Dermis microvascular lymphatic vessel endothelial cell (primary cell): ENCODE results near the gene LCP2. TPM values are rescaled to one million over a fixed set of nuclear protein-coding genes. Genes with fewer than 3 reads are reported as not detected.
A peak's percentile ranks its signal among the peaks of the same experiment; 100 is the strongest.

Source experiments
- DNase-seq, 2 donors: peaks; one replicate each; pipeline versions ENCODE4 v3.0.0 to v3.0.0-alpha.2; 2010; ENCODE audit warnings: low read depth in 2 of 2
- total RNA-seq: library from RNA; depleted of rRNA; stranded (reverse); fragments of >200 nt; gene quantifications from 2 replicates; pipeline ENCODE4 v1.2.1, GENCODE V29; 2014

The LCP2 gene
- total RNA-seq, 1 donor from 2014 or later = 0.26 TPM

- DNase-seq = no peak
Observed at GRCh38 chr5:170296036-170296934, 1.3 kb downstream of the LCP2 start.

DNA sequence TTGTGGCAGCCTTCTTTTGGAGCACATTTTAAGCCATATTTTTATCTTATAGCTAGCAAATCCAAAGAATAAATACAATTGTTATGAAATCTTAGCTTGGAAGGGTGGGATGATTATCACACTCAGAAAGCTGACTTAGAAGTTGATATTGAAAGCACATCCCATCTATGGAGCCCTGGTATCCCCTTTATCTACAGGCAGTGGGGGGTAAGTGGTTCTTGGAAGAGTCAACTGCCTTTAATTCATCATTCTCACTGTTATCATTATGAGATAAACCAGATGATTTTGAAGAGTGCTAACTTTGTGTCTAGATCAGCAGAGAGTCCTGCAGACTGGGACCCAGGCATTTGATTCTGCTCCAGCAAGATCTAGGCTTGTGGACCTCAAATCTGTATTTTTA is 3.0 kb downstream of the LCP2 start:
- DNase-seq = no peak

DNA sequence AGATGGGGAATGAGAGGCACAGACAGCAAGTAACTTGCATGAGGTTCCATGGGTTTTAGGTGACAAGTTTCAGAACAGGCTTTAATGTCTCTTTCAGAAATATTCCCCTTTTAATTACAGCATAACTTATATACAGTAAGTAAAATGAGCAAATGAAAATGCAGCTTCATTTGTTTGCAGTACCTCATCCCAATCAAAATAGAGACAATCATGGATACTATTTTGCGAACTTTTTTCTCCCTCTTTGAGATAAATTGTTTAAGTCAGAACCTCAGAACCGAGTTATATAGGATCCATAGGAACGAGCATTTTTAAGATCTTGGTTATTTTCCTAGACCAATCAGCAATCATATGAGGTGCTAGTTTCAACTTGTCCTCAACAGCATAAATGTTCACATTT is 3.5 kb downstream of the LCP2 start:
- no peak for DNase-seq

GRCh38 chr5:170293273-170293672 is 4.3 kb downstream of the LCP2 start:
- DNase-seq = no peak

- DNase-seq = no peak
Observed at GRCh38 chr5:170292179-170293104, 5.1 kb downstream of the LCP2 start.

GRCh38 chr5:170290498-170290897 is 7.1 kb downstream of the LCP2 start:
- no peak for DNase-seq

DNA sequence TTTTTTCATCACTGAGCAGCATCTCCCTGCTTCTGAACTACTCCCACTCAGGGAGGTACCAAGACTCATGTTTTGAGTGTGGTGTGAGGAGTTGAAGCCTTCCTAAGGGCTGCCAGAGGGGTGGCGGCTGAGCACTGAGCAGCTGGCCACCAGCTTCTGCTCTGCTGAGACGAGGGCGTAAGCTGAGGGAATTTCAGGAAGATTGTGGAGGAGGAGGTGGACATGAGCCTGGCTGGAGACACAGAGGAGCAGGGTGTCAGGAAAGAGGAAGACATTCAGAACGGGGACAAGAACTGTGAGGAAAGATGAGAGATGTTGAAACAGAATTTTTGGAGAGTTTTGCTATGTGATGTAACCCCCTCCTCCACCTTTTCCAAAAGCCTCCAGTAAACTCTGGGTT is 7.8 kb downstream of the LCP2 start:
- no peak for DNase-seq

DNA sequence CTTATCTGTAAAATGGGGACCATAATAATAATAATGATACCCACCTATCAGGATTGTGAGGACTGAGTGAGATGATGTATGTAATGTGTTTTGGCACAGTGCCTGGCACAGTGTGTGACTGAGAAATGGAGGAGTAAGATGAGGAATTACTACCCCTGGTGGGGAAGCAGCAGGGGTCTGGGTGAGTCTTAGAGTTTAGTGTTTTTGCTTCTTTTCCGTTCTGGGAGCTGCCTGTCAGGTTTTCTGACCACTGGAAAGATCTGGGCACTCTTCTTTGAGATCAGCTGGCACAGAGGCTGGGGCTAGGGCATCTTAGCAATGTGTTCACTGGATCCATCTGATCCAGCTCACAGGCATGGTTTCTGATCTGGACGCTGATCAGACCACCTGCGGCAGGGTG is 8.5 kb downstream of the LCP2 start:
- no peak for DNase-seq

DNA sequence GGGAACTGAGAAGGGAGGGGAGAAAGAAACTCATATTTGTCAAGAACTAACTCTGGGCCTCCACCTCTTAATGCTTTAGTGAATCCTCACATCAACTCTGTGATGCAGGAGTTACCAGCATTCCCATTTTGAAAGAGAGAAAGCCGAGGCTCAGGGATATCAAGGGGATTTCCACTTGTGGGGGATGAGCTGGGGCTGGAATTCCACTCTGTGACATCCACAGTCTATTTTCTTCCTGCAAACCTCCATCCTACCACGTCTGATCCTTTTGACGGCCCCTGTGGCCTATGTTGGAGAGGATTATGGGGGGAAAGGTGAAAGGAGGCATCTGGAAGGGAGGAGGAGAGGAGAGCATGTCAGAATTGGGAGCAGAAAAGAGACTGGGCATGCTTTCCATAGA is 9.0 kb downstream of the LCP2 start:
- no peak for DNase-seq

- DNase-seq = no peak
Observed at GRCh38 chr5:170288151-170288550, 9.4 kb downstream of the LCP2 start.

DNA sequence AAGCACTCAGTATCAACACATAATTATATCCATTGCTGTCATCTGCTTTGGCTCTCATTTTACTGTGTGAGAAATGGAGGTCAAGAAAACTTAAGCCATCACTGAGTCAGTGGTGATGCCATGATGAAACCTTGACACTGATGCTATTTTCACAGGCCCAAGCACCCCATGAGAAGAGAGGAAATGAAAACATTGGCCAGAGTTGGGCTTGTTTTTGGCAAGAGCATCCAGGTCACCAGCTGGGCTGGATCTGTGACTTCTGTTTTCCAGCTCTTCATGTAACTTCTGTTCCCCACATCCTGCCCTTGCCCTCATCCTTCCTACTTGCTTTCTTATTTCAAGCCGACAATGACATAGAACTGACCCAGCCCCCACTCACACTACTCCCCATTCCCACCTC is 10.0 kb downstream of the LCP2 start:
- DNase-seq = peak in 1 of 2 donors; percentile 3

DNA sequence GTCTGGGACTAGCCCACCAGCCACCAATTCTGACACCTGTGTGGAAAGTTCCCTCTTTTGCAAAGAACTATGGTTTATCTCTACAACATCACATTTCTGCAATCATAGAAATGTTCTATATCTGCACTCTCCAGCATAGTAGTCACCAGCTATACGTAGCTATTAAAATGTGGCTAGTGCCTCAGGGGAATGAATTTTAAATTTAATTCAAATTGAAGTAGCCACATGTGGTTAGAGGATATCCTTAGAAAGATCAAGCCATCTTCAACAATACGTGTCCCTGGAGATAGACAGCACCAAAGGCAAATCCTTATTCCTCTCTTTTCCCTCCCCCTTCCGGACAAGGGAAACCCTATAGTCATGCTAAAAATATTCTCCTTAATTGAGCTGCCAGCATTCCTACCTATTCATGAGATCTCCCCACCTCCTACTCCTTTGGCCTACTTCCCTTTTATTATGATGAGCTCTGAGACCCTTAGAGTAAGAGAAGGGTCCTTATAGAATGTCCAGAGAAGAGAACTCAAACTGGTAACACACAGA is 11.1 kb downstream of the LCP2 start:
- no peak for DNase-seq

- no peak for DNase-seq
Observed at GRCh38 chr5:170285181-170285580, 12.4 kb downstream of the LCP2 start.

DNA sequence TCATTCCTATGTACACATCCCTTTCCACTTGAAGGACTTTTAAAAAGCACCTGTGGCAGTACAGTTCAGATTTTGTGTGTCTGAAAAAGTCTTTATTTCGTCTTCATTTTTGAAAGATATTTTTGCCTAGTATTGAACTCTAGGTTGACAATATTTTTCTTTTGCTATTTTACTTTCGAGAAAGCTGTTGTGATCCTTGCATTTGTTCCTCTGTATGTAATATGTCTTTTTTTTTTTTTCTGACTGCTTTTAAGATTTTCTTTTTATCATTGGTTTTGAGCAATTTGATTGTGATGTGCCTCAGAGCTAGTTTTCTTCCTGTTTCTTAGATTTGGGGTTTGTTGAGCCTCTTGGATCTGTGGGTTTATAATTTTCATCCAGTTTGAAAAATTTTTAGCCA is 13.3 kb downstream of the LCP2 start:
- no peak for DNase-seq

DNA sequence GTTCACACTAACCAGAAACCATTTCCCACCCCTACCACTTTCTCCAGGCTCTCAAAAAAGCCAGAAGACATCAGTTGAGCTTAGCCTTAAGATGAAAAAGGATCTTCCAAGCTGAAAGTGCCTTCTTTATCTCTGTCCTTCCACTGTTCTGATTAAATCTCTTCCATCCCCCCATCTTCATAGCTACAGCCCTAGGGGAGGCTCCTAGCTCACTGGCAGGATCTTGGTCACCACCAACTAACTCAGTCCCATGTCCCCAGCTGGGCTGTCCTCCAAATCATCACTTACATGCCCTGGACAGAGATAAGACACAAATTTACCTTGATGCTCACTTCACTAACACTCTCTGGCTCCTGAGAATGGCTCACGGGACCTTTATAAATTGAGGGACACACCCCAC is 14.3 kb downstream of the LCP2 start:
- DNase-seq = no peak

DNA sequence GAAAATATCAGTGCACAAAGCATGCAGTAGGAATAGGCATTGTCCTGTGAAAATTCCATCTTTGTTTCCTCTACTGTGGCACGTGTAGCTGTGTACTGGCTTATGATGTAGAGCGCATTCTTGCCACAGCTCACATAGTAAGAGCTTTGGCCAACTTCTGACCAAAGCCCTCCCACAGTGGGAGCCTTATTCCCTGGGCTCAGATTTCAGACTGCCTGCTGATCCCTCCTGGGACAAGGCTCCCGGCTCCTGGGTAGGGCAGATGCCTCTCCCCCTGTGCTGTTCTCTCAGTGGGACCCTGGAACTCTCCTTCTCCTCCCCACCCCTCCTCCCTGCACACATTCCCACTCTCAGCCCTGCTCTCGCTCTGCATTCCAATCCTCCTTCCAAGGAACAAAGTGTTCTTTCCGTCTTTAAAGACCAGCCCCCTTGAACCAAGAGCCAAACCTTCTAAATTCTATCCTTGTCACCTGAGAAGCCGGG is 17.5 kb downstream of the LCP2 start:
- DNase-seq = no peak

DNA sequence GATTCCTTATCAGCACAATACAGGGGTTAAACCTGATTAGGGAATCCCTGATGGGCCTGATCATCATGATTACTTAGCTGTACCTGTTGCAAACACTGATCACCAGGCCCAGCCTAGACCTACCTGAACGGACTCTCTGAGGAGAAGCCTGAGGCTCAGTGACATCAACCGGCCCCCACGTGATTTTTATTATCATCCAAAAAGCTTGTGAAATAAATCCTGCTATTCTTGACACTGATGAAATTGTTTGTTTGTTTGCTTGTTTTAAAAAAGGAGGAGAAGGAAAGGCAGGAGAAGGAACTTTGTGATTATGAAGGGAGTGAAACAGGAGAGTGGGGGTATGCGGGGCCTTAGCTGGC is 18.1 kb downstream of the LCP2 start:
- no peak for DNase-seq

DNA sequence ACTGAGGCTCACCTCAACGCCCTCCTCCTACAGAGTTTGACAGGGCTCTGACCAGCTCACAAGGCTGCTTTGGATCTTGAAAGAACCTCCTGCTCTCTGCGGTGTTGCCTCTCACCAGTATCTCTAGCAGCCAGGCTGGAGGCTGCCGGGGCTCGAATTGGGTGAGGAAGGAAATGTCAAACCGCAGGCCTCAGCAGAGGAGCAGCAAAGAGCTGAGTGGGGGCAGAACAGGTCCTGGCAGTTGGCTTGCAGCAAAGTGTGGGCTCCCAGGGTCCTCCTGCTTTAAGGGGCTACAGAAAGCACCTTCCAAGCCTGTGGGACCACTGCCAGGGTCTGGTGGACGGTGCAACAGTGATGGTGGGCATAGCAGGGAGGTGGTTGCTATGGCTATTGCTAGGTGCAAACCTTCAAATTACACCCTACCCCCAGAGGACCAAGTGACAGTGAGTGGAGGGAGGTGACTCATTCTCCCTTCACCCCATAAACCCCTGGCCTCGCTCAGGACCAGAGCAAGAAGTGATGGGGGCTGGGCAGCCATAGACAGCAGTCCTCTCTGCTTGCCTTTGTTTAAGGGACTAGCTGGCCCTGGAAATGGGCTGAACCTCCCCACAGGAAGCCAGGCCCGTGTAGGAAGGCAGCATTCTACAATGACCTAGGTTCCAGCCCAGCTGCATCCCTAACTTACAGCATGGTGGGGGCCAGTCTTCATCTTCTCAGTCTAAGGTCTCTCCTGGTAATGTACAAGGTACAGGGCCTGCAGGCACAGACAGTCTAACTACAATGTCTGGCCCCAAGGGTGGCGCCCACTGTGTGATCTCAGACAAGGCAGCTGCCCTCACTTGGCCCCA is 18.7 kb downstream of the LCP2 start:
- DNase-seq = no peak

- DNase-seq = no peak
Observed at GRCh38 chr5:170277867-170278281, 19.7 kb downstream of the LCP2 start.

DNA sequence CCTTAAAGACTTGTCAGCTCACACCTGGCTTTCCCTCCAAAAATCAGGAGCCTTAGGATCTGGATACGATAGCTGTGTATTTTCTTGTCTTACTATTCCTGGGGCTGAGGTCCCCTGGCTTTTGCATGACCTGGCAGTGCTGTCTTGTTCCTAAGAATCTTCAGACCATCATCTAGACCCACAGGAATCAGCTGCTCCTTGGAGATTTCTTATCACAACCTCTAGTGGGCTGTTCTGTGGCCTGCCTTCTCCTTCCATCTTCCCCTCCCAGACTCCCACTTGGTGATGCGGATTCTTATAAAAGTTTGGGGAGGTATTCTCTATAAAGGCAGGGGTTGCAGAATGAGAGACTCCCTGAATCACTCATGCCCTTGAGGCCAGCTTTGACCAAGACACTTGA is 21.4 kb downstream of the LCP2 start:
- DNase-seq = no peak

- no peak for DNase-seq
Observed at GRCh38 chr5:170275376-170275994, 22.1 kb downstream of the LCP2 start.
